Upper lobe of right lung (tissue), 1 donor: ENCODE results near the gene WNT4. TPM values are rescaled to one million over a fixed set of nuclear protein-coding genes. Genes with fewer than 3 reads are reported as not detected.

ENCODE experiments used
- ATAC-seq: fragments of 200-7000 bp; cut with Tn5 transposase; one replicate; pipeline ENCODE4 v1.9.1; 2020; ENCODE audit warnings: mild to moderate bottlenecking, moderate library complexity
- DNase-seq: peaks from one replicate; pipeline ENCODE4 v3.0.0-alpha.2; 2020
- H3K27ac ChIP-seq: fragments of 200-600 bp; one replicate; pipeline ENCODE4 v1.8.0; 2022
- H3K27me3 ChIP-seq: fragments of 200-600 bp; one replicate; pipeline ENCODE4 v1.8.0; 2022; ENCODE audit warnings: mild to moderate bottlenecking
- H3K36me3 ChIP-seq: fragments of 200-600 bp; one replicate; pipeline ENCODE4 v1.8.0; 2022
- H3K4me1 ChIP-seq: fragments of 200-600 bp; one replicate; pipeline ENCODE4 v1.8.0; 2022
- H3K4me3 ChIP-seq: fragments of 200-600 bp; one replicate; pipeline ENCODE4 v1.8.0; 2022; ENCODE audit warnings: mild to moderate bottlenecking
- H3K9me3 ChIP-seq: fragments of 200-600 bp; one replicate; pipeline ENCODE4 v1.8.0; 2022
- CTCF ChIP-seq: fragments of 200-600 bp; IDR thresholded peaks from one replicate; pipeline ENCODE4 v1.8.0; 2022; ENCODE audit warnings: antibody characterized with exemption
- intact Hi-C: fragments of 100-400 bp; cut with DNase I; formaldehyde crosslinking; loops from one replicate; pipeline ENCODE4 v1.11.0; 2022
- total RNA-seq: library from RNA; stranded (reverse); fragmentation: NEBNext Ultra II Directional; extraction: Animal tissue kit (Norgen Biotek cat#: 25700); gene quantifications from one replicate; pipeline ENCODE4 v1.2.1, GENCODE V29; 2021
- donor health status: DM: no; HTN: yes; CAD: no; lungs with severe emphysema.

Gene WNT4
- total RNA-seq, 1 donor from 2014 or later: 1.8 TPM

GRCh38 chr1:22122273-22123070 is 20.4 kb downstream of the WNT4 start:
- TF ChIP-seq CTCF: no peak
- ATAC-seq (no peak), DNase-seq (no peak)
- Histone ChIP-seq H3K4me3 (no peak overlapping the region), H3K4me1 (peaks cover 3% of the 10 kb centered on the region), H3K9me3 (no peaks in the 10 kb centered on the region), H3K27me3 (no peaks in the 10 kb centered on the region), H3K36me3 (peaks cover 8% of the 10 kb centered on the region), H3K27ac (no peak overlapping the region)
- intact Hi-C loops: no loop called here

GRCh38 chr1:22121421-22121911 is 21.4 kb downstream of the WNT4 start:
- no peak for TF ChIP-seq CTCF
- DNase-seq: no peak
- H3K9me3 ChIP-seq: no peaks in the 10 kb centered on the region
- peaks cover 8% of the 10 kb centered on the region for H3K36me3 ChIP-seq
- no peaks in the 10 kb centered on the region for H3K27me3 ChIP-seq
- ATAC-seq: peak; percentile 7
- H3K27ac ChIP-seq: no peak overlapping the region
- peaks cover 3% of the 10 kb centered on the region for H3K4me1 ChIP-seq
- H3K4me3 ChIP-seq: no peak overlapping the region
- intact Hi-C loops: no loop called here

GRCh38 chr1:22120469-22120790 is 22.5 kb downstream of the WNT4 start:
- Histone ChIP-seq H3K27ac (no peak overlapping the region), H3K4me3 (no peak overlapping the region), H3K27me3 (no peaks in the 10 kb centered on the region), H3K4me1 (peaks cover 3% of the 10 kb centered on the region), H3K9me3 (no peaks in the 10 kb centered on the region), H3K36me3 (peaks cover 8% of the 10 kb centered on the region)
- ATAC-seq: no peak
- DNase-seq: no peak
- intact Hi-C loops: no loop called here
- no peak for TF ChIP-seq CTCF

GRCh38 chr1:22119626-22120468 is 23.1 kb downstream of the WNT4 start:
- no peak for TF ChIP-seq CTCF
- peaks cover 3% of the 10 kb centered on the region for H3K4me1 ChIP-seq
- H3K27me3 ChIP-seq: no peaks in the 10 kb centered on the region
- no peak overlapping the region for H3K27ac ChIP-seq
- intact Hi-C loops: no loop called here
- DNase-seq (no peak), ATAC-seq (no peak)
- peaks cover 8% of the 10 kb centered on the region for H3K36me3 ChIP-seq
- no peak overlapping the region for H3K4me3 ChIP-seq
- no peaks in the 10 kb centered on the region for H3K9me3 ChIP-seq

- H3K9me3 ChIP-seq: no peaks in the 10 kb centered on the region
- no peak overlapping the region for H3K4me3 ChIP-seq
- ATAC-seq: no peak
- H3K27ac ChIP-seq: no peak overlapping the region
- no peak for TF ChIP-seq CTCF
- H3K4me1 ChIP-seq: peaks cover 3% of the 10 kb centered on the region
- intact Hi-C loops: no loop called here
- no peaks in the 10 kb centered on the region for H3K27me3 ChIP-seq
- no peak for DNase-seq
- peaks cover 18% of the 10 kb centered on the region for H3K36me3 ChIP-seq
Observed at GRCh38 chr1:22118291-22118992, 24.5 kb downstream of the WNT4 start.
